Fibroblast of lung (primary cell): ENCODE measurements around the gene PIGM. TPM values are rescaled to one million over a fixed set of nuclear protein-coding genes. Genes with fewer than 3 reads are reported as not detected.

ENCODE experiments used
- DNase-seq, 2 donors: peaks; one replicate each; pipeline versions ENCODE4 v3.0.0 to v3.0.0-alpha.2; 2010; ENCODE audit warnings: low read depth in 2 of 2
- H2AFZ ChIP-seq: 2 replicates; pipeline ENCODE4 v1.5.1; 2012; ENCODE audit warnings: low read length, control low read depth, inconsistent platforms
- H3K27ac ChIP-seq: 2 replicates; pipeline ENCODE4 v1.5.1; 2011; ENCODE audit warnings: low read length, control low read depth; ENCODE audit not compliant: insufficient read depth
- H3K27me3 ChIP-seq: 2 replicates; pipeline ENCODE4 v1.5.1; 2011; ENCODE audit warnings: mild to moderate bottlenecking, low read length; ENCODE audit not compliant: control insufficient read depth, insufficient read depth
- H3K36me3 ChIP-seq: 2 replicates; pipeline ENCODE4 v1.5.1; 2011; ENCODE audit warnings: low read length; ENCODE audit not compliant: control insufficient read depth, insufficient read depth
- H3K4me1 ChIP-seq: 2 replicates; pipeline ENCODE4 v1.5.1; 2011; ENCODE audit warnings: low read length; ENCODE audit not compliant: control insufficient read depth, insufficient read depth; ENCODE audit errors: extremely low read depth
- H3K4me2 ChIP-seq: 2 replicates; pipeline ENCODE4 v1.5.1; 2011; ENCODE audit warnings: low read length, control low read depth; ENCODE audit not compliant: insufficient read depth; ENCODE audit errors: extremely low read depth
- H3K4me3 ChIP-seq, 4 experiments: fragments of 200-600 bp in 1 of 4; sonication (generic) in 1 of 4; replicated peaks in 1 of 4; 2 replicates each; pipeline ENCODE4 v1.5.1; 2011 to 2016; ENCODE audit warnings: low read length in 4 of 4, low read depth in 3 of 4, mild to moderate bottlenecking in 3 of 4, control low read depth in 2 of 4, inconsistent platforms in 1 of 4, mixed read lengths in 1 of 4; ENCODE audit not compliant: insufficient read depth in 1 of 4; ENCODE audit errors: control extremely low read depth in 1 of 4
- H3K79me2 ChIP-seq: 2 replicates; pipeline ENCODE4 v1.5.1; 2012; ENCODE audit warnings: mild to moderate bottlenecking, low read length, inconsistent platforms; ENCODE audit not compliant: control insufficient read depth, insufficient read depth
- H3K9ac ChIP-seq: 2 replicates; pipeline ENCODE4 v1.5.1; 2011; ENCODE audit warnings: mild to moderate bottlenecking, low read length, control low read depth; ENCODE audit not compliant: insufficient read depth
- H3K9me3 ChIP-seq: 2 replicates; pipeline ENCODE4 v1.5.1; 2012; ENCODE audit warnings: low read depth, low read length; ENCODE audit not compliant: control insufficient read depth, insufficient read depth
- H4K20me1 ChIP-seq: 2 replicates; pipeline ENCODE4 v1.5.1; 2011; ENCODE audit warnings: low read length; ENCODE audit not compliant: control insufficient read depth, insufficient read depth; ENCODE audit errors: extremely low read depth
- CTCF ChIP-seq, 2 donors: IDR thresholded peaks in 1 of 2; conservative IDR thresholded peaks in 1 of 2; 1 replicate in 1 of 2; 2 replicates in 1 of 2; pipeline ENCODE4 v1.5.1; 2011 to 2012; ENCODE audit warnings: low read length in 2 of 2, control low read depth in 1 of 2, inconsistent platforms in 1 of 2, low read depth in 1 of 2, mild to moderate bottlenecking in 1 of 2
- EZH2 ChIP-seq: IDR thresholded peaks from 2 replicates; pipeline ENCODE4 v1.5.1; 2012; ENCODE audit warnings: low read length, control low read depth, mild to moderate bottlenecking; ENCODE audit errors: missing control alignments
- polyA plus RNA-seq, 2 donors: library from polyadenylated mRNA; depleted of rRNA in 1 of 2; stranded (reverse) in 1 of 2; unstranded in 1 of 2; fragments of >200 nt; gene quantifications; 2 replicates each; pipeline ENCODE4 v1.2.1, GENCODE V29; 2011 to 2012; ENCODE audit warnings: missing spikeins in 1 of 2
- total RNA-seq: library from RNA; depleted of rRNA; stranded (reverse); fragments of >200 nt; gene quantifications from 2 replicates; pipeline ENCODE4 v1.2.1, GENCODE V29; 2014

Gene PIGM
- total and polyA plus RNA-seq, 2 donors (not counting 1 experiment from before 2014, with no cell fraction given), result 4.5 to 6.7 TPM

GRCh38 chr1:160018347-160018746, 13.4 kb downstream of the PIGM start:
- Histone ChIP-seq H3K9me3 (no peaks in the 10 kb centered on the region), H3K4me1 (no peaks in the 10 kb centered on the region), H3K27me3 (no peaks in the 10 kb centered on the region), H4K20me1 (no peaks in the 10 kb centered on the region), H3K36me3 (no peaks in the 10 kb centered on the region), H3K4me3 (no peak overlapping the region), H3K79me2 (no peaks in the 10 kb centered on the region), H2AFZ (no peak overlapping the region), H3K27ac (no peak overlapping the region), H3K4me2 (no peak overlapping the region), H3K9ac (no peak overlapping the region)
- DNase-seq, result no peak
- TF ChIP-seq CTCF (conservative IDR thresholded peaks at IDR 0.05 in 1 of 2, IDR thresholded peaks at IDR 0.05 in 1 of 2; ENCODE audit: low read depth in 1 of 2, low read length in 2 of 2), result no peak
- TF ChIP-seq EZH2, result no peak

GRCh38 chr1:160017592-160017991, 14.2 kb downstream of the PIGM start:
- no peaks in the 10 kb centered on the region for H3K9me3 ChIP-seq
- H3K4me1 ChIP-seq, result no peaks in the 10 kb centered on the region
- H3K27ac ChIP-seq, result no peak overlapping the region
- H3K4me2 ChIP-seq, result no peak overlapping the region
- H4K20me1 ChIP-seq, result no peaks in the 10 kb centered on the region
- no peak overlapping the region for H2AFZ ChIP-seq
- no peaks in the 10 kb centered on the region for H3K79me2 ChIP-seq
- H3K36me3 ChIP-seq, result no peaks in the 10 kb centered on the region
- TF ChIP-seq CTCF (conservative IDR thresholded peaks at IDR 0.05 in 1 of 2, IDR thresholded peaks at IDR 0.05 in 1 of 2; ENCODE audit: low read depth in 1 of 2, low read length in 2 of 2) (no peak), EZH2 (no peak)
- H3K4me3 ChIP-seq, result no peak overlapping the region
- DNase-seq, result no peak
- H3K9ac ChIP-seq, result no peak overlapping the region
- no peaks in the 10 kb centered on the region for H3K27me3 ChIP-seq

- Histone ChIP-seq H2AFZ (no peak overlapping the region), H3K27ac (no peak overlapping the region), H3K79me2 (no peaks in the 10 kb centered on the region), H3K9me3 (no peaks in the 10 kb centered on the region), H3K27me3 (no peaks in the 10 kb centered on the region), H3K4me1 (no peaks in the 10 kb centered on the region), H3K4me2 (no peak overlapping the region), H4K20me1 (no peaks in the 10 kb centered on the region), H3K9ac (no peak overlapping the region), H3K36me3 (no peaks in the 10 kb centered on the region), H3K4me3 (no peak overlapping the region)
- no peak for DNase-seq
- TF ChIP-seq EZH2 (no peak), CTCF (conservative IDR thresholded peaks at IDR 0.05 in 1 of 2, IDR thresholded peaks at IDR 0.05 in 1 of 2; ENCODE audit: low read depth in 1 of 2, low read length in 2 of 2) (no peak)
Measured at GRCh38 chr1:160011781-160012180, 20.0 kb downstream of the PIGM start.
